Uterus (tissue), 4 donors: Measurements from ENCODE around the gene C7orf25. TPM values are rescaled to one million over a fixed set of nuclear protein-coding genes. Genes with fewer than 3 reads are reported as not detected.

Experiments
- DNase-seq, 2 donors: peaks; one replicate each; pipeline ENCODE4 v3.0.0-alpha.2; 2019 to 2020
- H3K27ac ChIP-seq, 2 donors: fragments of 200-600 bp; sonication (generic); 1 replicate in 1 of 2; 2 replicates in 1 of 2; pipeline ENCODE4 v1.5.1; 2016 to 2018
- H3K27me3 ChIP-seq, 2 donors: fragments of 200-600 bp; sonication (generic); one replicate each; pipeline ENCODE4 v1.5.1; 2018 to 2019; ENCODE audit warnings: control low read depth in 1 of 2
- H3K36me3 ChIP-seq, 2 donors: fragments of 200-600 bp; sonication (generic); one replicate each; pipeline ENCODE4 v1.5.1; 2019; ENCODE audit warnings: control low read depth in 1 of 2
- H3K4me1 ChIP-seq, 2 donors: fragments of 200-600 bp; sonication (generic); one replicate each; pipeline ENCODE4 v1.5.1; 2018 to 2019; ENCODE audit warnings: control low read depth in 1 of 2
- H3K4me3 ChIP-seq, 2 donors: fragments of 200-600 bp; sonication (generic); 1 replicate in 1 of 2; 2 replicates in 1 of 2; pipeline ENCODE4 v1.5.1; 2018 to 2019; ENCODE audit warnings: mild to moderate bottlenecking in 1 of 2
- H3K9me3 ChIP-seq, 2 donors: fragments of 200-600 bp; sonication (generic); one replicate each; pipeline ENCODE4 v1.5.1; 2019; ENCODE audit warnings: control low read depth in 1 of 2
- POLR2A ChIP-seq, 2 donors: fragments of 450-650 bp; IDR thresholded peaks; one replicate each; pipeline ENCODE4 v1.6.1; 2016; ENCODE audit warnings: antibody characterized with exemption in 2 of 2, mild to moderate bottlenecking in 1 of 2, moderate library complexity in 1 of 2
- intact Hi-C: fragments of 100-400 bp; cut with DNase I; formaldehyde crosslinking; loops from one replicate; pipeline ENCODE4 v1.15.1; 2023; ENCODE audit warnings: low total_unique reads
- total RNA-seq, 4 donors: library from RNA; depleted of rRNA in 3 of 4; stranded (reverse); fragments of >200 nt in 3 of 4; gene quantifications; one replicate each; pipeline versions ENCODE4 v1.1.0 to v1.2.4, GENCODE V29; 2014 to 2023
- TF ChIP-seq, protein P1 (sequence below), 4 experiments: fragments of 200-600 bp in 2 of 4; fragments of 450-650 bp in 2 of 4; sonication (generic) in 2 of 4; IDR thresholded peaks; one replicate each; pipeline ENCODE4 v1.5.1; 2016 to 2019; ENCODE audit warnings: antibody characterized with exemption in 4 of 4, mild to moderate bottlenecking in 2 of 4, moderate library complexity in 1 of 4
- donor health status: DM: yes; HTN: yes; CAD: no.

C7orf25 gene
- total RNA-seq, 4 donors from 2014 or later: 5.9 to 22.5 (median 11.9) TPM

DNA sequence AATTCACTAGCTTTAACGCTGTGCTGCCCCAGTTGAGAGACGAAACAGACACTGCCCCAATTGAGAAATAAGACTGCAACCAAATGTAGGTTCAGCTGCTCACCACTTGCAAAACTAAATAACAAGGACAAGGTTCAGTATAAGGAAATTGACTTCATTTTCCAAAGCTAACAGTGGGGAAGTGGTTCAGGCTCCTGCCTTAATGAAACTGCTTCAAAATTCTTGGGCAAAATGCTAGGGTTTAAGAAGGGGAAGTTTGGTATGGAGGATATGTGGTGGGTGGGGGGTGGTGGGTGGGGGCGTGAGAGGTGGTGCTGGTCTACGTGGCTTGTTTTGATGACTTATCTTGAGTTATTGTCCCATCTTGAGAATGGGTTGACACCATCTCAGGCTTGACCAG lies 42.1 kb upstream of the C7orf25 start:
- H3K9me3 ChIP-seq: no peaks in the 10 kb centered on the region
- intact Hi-C loops: no loop called here
- H3K27ac ChIP-seq: no peak overlapping the region
- no peaks in the 10 kb centered on the region for H3K4me1 ChIP-seq
- no peak for DNase-seq
- no peak overlapping the region for H3K4me3 ChIP-seq
- TF ChIP-seq, protein P1, sequence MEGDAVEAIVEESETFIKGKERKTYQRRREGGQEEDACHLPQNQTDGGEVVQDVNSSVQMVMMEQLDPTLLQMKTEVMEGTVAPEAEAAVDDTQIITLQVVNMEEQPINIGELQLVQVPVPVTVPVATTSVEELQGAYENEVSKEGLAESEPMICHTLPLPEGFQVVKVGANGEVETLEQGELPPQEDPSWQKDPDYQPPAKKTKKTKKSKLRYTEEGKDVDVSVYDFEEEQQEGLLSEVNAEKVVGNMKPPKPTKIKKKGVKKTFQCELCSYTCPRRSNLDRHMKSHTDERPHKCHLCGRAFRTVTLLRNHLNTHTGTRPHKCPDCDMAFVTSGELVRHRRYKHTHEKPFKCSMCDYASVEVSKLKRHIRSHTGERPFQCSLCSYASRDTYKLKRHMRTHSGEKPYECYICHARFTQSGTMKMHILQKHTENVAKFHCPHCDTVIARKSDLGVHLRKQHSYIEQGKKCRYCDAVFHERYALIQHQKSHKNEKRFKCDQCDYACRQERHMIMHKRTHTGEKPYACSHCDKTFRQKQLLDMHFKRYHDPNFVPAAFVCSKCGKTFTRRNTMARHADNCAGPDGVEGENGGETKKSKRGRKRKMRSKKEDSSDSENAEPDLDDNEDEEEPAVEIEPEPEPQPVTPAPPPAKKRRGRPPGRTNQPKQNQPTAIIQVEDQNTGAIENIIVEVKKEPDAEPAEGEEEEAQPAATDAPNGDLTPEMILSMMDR (IDR thresholded peaks at IDR 0.05): no peak
- TF ChIP-seq POLR2A (IDR thresholded peaks at IDR 0.05): no peak
- peaks cover 0 to 3% of the 10 kb centered on the region in 2 donors for H3K36me3 ChIP-seq
- H3K27me3 ChIP-seq: no peaks in the 10 kb centered on the region

DNA sequence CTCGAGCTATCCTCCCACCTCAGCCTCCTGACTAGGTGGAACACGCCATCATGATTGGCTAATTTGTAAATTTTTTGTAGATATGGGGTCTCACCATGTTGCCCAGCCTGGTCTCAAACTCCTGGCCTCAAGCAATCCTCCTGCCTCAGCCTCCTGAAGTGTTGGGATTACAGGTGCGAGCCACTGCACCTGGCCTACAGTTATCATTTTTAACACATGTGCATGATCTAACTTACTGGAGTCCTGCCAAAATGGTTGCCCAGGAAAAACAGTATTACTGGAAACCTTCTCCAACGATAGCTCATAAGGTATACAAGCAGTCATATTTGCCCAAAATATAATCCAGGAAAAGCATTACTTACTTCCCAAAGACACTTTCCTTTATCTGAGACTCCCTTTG lies 40.5 kb upstream of the C7orf25 start:
- intact Hi-C loops: no loop called here

DNA sequence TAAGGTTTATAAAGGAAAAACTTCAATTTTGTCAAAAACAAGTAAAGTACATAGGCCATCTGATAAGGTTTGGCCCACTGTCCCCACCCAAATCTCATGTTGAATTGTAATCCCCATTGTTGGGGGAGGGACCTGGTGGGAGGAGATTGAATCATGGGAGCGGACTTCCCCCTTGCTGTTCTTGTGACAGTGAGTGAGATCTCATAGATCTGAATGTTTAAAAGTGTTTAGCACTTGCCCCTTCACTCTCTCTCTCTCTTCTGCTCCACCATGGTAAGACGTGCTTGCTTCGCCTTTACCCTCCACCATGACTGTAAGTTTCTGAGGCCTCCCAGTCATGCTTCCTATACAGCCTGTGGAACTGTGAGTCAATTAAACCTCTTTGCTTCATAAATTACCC lies 38.5 kb upstream of the C7orf25 start:
- DNase-seq: no peak
- Histone ChIP-seq H3K4me1 (no peaks in the 10 kb centered on the region), H3K36me3 (peaks cover 0 to under 1% of the 10 kb centered on the region in 2 donors), H3K27ac (no peak overlapping the region), H3K4me3 (no peak overlapping the region), H3K9me3 (no peaks in the 10 kb centered on the region), H3K27me3 (no peaks in the 10 kb centered on the region)
- no peak for TF ChIP-seq POLR2A (IDR thresholded peaks at IDR 0.05)
- TF ChIP-seq, protein P1 (IDR thresholded peaks at IDR 0.05): no peak
- intact Hi-C loops: no loop called here

More for the DNA sequence above, 40.5 kb upstream of the C7orf25 start:
- Histone ChIP-seq H3K36me3 (peaks cover 0 to 3% of the 10 kb centered on the region in 2 donors), H3K9me3 (no peaks in the 10 kb centered on the region), H3K27me3 (no peaks in the 10 kb centered on the region), H3K4me1 (no peaks in the 10 kb centered on the region), H3K4me3 (no peak overlapping the region), H3K27ac (no peak overlapping the region)
- TF ChIP-seq, protein P1 (IDR thresholded peaks at IDR 0.05): no peak
- DNase-seq: no peak

DNA sequence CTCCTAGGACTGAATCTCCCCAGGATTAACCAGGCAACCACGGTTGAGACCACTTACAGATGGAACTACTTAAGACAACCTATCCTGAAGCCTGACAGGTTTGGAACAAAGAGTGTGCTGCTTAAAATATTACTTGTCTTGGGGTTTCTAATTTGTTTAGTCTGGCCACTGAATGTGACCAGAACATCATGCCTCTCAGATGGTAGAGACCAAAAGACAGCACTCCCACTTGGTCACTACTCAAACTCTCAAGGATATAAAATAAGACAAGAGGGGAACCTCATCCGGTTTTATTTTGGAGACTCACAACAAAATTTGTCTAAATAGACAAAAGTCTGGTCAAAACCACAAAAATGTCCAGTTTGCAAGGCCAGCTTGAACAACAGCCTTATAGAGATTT lies 35.7 kb upstream of the C7orf25 start:
- Histone ChIP-seq H3K4me3 (no peak overlapping the region), H3K9me3 (no peaks in the 10 kb centered on the region), H3K4me1 (no peaks in the 10 kb centered on the region), H3K27me3 (no peaks in the 10 kb centered on the region), H3K36me3 (no peaks in the 10 kb centered on the region), H3K27ac (no peak overlapping the region)
- intact Hi-C loops: no loop called here
- DNase-seq: no peak
- TF ChIP-seq POLR2A (IDR thresholded peaks at IDR 0.05): no peak
- TF ChIP-seq, protein P1 (IDR thresholded peaks at IDR 0.05): no peak

DNA sequence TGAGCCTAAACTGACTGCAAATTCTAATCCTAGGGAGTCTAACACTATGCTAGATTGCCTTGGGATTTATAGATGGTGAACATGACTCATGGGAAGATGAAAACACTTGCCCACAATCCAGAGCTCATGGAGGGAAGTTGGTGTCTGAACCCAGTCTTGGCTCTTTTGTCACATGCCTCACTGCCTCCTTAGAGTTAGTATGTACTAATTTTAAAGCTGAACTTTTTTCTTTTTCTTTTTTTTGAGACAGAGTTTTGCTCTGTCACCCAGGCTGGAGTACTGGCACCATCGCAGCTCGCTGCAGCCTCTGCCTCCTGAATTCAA lies 34.7 kb upstream of the C7orf25 start:
- DNase-seq: no peak
- Histone ChIP-seq H3K27me3 (no peaks in the 10 kb centered on the region), H3K36me3 (no peaks in the 10 kb centered on the region), H3K27ac (no peak overlapping the region), H3K9me3 (no peaks in the 10 kb centered on the region), H3K4me1 (no peaks in the 10 kb centered on the region), H3K4me3 (no peak overlapping the region)
- intact Hi-C loops: no loop called here
- TF ChIP-seq, protein P1 (IDR thresholded peaks at IDR 0.05): no peak
- no peak for TF ChIP-seq POLR2A (IDR thresholded peaks at IDR 0.05)
